ENCODE measurements around the gene TTC24.
"Not testable (repeated sequence)": the region's sequence is repeated elsewhere in the genome, so short reads cannot be mapped to it uniquely, and the experiment has no call there.

TTC24 gene

GRCh38 chr1:156579472-156579871 lies at the start of gene TTC24:
TSS of gene TTC24 (plus strand) at chr1:156579723. CDS start at chr1:156581365, 1,642 bp downstream.
- no peak for DNase-seq

GRCh38 chr1:156530006-156530405 lies 49.5 kb upstream of the TTC24 start:
- DNase-seq: no peak

GRCh38 chr1:156532374-156532773 lies 47.1 kb upstream of the TTC24 start:
- DNase-seq: no peak

- DNase-seq: no peak
Observed at GRCh38 chr1:156533568-156534220, 45.8 kb upstream of the TTC24 start.

- no peak for DNase-seq
Observed at GRCh38 chr1:156534424-156535060, 45.0 kb upstream of the TTC24 start.

- DNase-seq: no peak
Observed at GRCh38 chr1:156537027-156537426, 42.5 kb upstream of the TTC24 start.

- no peak for DNase-seq
Observed at GRCh38 chr1:156538711-156539440, 40.6 kb upstream of the TTC24 start.

GRCh38 chr1:156539818-156540355 lies 39.6 kb upstream of the TTC24 start:
- no peak for DNase-seq

- DNase-seq: no peak
Observed at GRCh38 chr1:156540955-156541354, 38.6 kb upstream of the TTC24 start.

- no peak for DNase-seq
Observed at GRCh38 chr1:156543066-156543465, 36.5 kb upstream of the TTC24 start.

- DNase-seq: no peak
Observed at GRCh38 chr1:156544592-156545102, 34.9 kb upstream of the TTC24 start.

- DNase-seq: no peak
Observed at GRCh38 chr1:156546267-156546666, 33.3 kb upstream of the TTC24 start.

GRCh38 chr1:156547434-156547833 lies 32.1 kb upstream of the TTC24 start:
- no peak for DNase-seq

GRCh38 chr1:156547982-156548381 lies 31.5 kb upstream of the TTC24 start:
- DNase-seq: no peak

- DNase-seq: no peak
Observed at GRCh38 chr1:156549390-156549789, 30.1 kb upstream of the TTC24 start.

GRCh38 chr1:156549831-156550230 lies 29.7 kb upstream of the TTC24 start:
- DNase-seq: no peak

- no peak for DNase-seq
Observed at GRCh38 chr1:156550346-156550745, 29.2 kb upstream of the TTC24 start.

GRCh38 chr1:156551066-156551643 lies 28.4 kb upstream of the TTC24 start:
- no peak for DNase-seq

GRCh38 chr1:156551869-156552268 lies 27.7 kb upstream of the TTC24 start:
- no peak for DNase-seq

GRCh38 chr1:156552518-156552917 lies 27.0 kb upstream of the TTC24 start:
- no peak for DNase-seq

- not testable (repeated sequence) for DNase-seq
Observed at GRCh38 chr1:156552937-156553336, 26.6 kb upstream of the TTC24 start.

GRCh38 chr1:156553860-156554485 lies 25.6 kb upstream of the TTC24 start:
- no peak for DNase-seq

GRCh38 chr1:156554971-156555370 lies 24.6 kb upstream of the TTC24 start:
- DNase-seq: no peak
